GM18861 (cell line): ENCODE data around the gene CDC42BPB.

Experiments used
- ATAC-seq: cut with Tn5 transposase; IDR thresholded peaks from one replicate; pipeline ENCODE4 v1.9.1; 2021; ENCODE audit not compliant: unreplicated experiment

The CDC42BPB gene

DNA sequence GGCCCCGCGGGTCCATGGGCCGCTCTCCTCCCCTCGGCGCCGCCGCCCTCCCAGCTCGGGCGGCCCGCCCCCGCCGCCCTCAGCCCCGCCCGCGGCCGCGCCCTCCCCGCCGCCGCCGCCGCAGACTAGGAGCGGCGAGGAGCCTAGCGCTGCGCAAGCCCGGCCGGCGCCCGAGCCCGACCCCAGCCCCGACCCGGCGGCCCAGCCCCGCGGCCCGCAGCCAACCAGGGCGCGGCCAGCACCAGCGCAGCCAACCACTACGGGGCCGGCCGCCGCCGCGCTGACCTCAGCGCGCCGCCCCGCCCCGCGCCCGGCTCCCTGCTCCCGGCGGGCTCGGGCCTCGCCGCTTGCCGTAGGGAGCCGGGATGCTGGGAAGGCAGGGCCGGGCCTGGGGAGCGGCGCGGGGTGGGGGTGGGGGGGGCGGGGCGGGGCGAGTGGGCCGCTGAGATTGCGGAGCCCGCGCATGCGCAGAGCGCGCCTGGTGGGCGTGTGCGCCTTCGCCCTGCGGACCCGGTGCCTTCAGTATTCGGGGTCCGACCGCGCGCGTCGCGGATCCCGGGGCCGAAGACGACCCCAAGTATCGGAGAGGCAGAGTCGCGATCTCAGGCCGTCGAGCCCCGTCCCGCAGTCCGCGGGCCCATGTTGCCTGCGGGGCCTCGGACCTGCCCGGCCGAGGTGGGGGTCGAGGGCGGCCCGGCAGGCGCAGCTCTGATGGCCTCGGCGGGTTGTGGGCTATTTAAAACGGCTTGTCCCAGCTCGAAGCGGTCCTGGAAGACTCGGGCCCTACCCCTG, at the start of gene CDC42BPB:
CDC42BPB (minus strand) TSS at position 178 of the 792 bp plus-strand sequence. CDS start 376 bp downstream, outside the sequence.
- peak; percentile 65 for ATAC-seq

- no peak for ATAC-seq
Observed at GRCh38 chr14:103105580-103106150, 48.3 kb upstream of the CDC42BPB start.

DNA sequence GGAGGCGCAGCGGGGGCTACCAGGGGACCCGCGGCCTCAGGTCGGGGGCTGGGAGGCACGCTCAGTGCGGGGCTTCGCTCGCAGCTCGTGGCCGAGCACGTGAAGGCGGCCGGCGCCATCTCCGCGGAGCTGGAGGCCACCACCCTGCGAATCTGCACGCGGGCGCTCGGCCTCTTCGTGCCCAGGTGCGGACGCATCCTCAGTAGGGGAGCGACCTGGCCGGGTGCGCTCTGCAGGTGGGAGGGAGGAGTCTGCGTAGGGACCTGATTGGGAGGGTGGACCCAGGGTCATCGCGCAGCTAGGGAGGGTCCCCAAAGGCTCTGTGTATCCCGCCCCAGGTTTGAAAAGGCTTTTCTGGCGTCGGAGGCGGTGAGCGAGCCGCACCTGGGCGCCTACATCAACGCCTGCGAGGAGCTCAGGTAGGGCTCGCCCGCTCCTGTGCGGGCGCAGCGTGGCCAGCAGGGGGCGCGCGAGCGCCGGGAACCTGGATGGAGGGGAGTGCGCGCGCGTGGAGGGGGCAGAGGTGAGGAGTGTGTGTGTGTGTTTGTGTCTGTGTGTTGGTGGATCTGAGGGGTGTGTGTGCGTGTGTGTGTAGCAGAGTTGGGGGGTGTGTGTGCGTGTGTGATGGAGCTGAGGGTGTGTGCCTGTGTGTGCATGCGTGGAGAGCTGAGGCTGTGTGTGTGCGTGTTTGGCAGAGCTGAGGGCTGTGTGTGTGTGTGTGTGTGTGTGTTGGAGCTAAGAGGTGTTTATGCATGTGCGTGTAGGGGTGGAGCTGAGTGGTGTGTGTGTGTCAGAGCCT, 47.5 kb upstream of the CDC42BPB start:
- ATAC-seq = no peak

DNA sequence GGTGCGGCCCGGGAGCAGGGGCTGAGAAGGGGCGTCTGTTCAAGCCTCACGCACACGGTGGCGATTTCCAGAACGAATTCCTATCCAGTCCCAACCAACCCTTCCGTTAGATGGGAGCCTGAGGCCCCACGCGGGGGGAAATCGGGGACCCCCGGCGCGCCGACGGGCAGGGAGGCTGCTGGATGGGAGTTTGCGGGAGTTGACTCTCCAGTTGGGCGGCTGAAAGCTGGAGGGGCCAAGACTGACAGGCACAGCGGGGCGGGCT, 47.0 kb upstream of the CDC42BPB start:
- no peak for ATAC-seq

GRCh38 chr14:103103461-103104388, 46.4 kb upstream of the CDC42BPB start:
- ATAC-seq = no peak

- ATAC-seq = no peak
Observed at GRCh38 chr14:103102689-103103260, 45.4 kb upstream of the CDC42BPB start.

GRCh38 chr14:103101963-103102688, 44.8 kb upstream of the CDC42BPB start:
- ATAC-seq = no peak

DNA sequence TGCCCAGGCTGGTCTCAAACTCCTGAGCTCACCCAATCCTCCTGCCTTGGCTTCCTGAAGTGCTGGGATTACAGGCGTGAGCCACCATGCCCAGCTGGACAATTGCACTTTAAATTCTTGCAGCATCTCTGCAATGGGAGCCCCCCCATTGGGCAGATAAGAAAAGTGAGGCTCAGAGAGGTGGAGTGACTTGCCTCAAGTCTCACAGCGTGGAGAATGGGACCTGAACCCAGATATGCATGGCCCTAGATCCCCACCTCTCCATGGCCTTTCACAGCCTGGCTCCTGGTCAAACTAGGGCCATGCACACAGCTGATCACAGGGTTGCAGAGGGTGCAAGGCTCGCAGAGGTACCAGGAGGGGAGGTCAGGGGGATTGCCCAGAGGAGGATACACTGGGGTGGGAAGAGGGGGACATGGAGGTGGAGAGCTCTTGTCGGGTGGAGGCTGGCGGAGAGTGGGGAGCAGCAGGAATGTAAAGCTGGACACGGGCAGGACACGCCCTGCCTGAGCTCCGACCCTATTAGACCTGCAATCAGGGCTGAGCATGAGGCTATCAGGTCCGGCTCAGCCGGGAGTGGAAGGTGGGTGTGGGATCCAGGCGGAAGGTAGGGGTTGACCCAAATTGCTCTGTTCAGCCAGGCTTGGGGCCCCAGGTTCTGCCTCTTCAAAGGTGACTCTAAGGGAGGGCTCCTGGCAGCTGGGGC, 44.1 kb upstream of the CDC42BPB start:
- ATAC-seq = no peak

- ATAC-seq = no peak
Observed at GRCh38 chr14:103100281-103101121, 43.2 kb upstream of the CDC42BPB start.

DNA sequence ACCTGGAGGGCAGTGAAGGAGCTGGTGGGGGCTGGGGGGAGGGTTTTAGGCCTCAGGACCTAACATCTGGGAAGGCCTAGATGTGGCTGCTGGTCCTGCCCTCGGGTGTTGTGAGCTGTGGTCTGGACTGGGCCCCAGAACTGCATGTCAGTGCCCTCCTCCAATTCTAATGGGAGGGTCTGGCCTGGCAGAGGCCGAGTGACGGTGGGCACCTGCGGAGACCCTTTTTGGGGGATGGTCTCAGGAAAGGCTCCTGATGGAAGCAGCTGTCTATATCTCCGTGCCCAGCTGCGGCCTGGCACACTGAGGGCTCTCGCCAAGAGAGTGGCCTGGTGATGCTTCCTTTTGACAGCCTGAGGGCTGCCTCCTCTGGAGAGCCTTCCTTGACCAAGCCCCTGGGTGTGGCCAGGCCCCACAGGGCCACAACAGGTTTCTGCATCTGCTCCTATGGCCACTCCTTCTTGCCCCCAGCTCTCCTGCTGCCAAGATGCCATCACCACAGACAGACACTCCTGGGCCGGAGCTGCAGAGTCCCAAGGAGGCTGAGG, 42.5 kb upstream of the CDC42BPB start:
- no peak for ATAC-seq

DNA sequence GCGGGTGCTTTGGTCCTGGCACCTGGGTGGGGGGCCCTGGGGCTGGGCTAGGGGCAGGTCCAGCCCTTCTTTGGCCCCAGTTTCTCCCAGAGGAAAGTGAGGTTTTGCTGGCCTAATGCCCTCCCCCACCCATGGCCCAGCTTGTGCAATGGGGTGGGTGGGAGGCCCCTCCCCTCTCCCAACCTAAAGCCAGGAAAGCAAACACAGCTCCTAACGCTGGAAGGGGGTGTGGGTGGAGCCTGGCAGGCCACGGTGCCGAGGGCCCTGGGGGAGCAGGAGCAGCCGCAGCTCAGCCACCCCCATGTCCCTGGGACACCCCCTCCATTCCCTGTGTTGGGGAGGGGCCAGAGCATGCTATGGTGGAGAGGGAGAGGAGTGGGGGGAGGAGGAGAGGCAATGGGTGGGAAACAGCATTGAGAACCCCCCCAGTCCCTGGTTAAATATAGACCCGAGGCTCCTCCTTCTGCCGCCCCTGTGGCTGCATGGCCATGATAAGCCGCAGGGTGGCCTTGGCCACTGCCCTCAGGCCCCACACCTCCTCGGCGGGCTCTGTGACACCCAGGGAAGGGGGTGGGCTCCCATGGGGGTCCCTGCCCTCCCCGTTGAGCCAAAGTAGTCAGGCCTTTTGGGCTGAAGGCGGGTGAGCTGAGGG, 41.9 kb upstream of the CDC42BPB start:
- no peak for ATAC-seq

- ATAC-seq = no peak
Observed at GRCh38 chr14:103097994-103098957, 40.9 kb upstream of the CDC42BPB start.

GRCh38 chr14:103097244-103097993, 40.1 kb upstream of the CDC42BPB start:
- ATAC-seq = no peak

DNA sequence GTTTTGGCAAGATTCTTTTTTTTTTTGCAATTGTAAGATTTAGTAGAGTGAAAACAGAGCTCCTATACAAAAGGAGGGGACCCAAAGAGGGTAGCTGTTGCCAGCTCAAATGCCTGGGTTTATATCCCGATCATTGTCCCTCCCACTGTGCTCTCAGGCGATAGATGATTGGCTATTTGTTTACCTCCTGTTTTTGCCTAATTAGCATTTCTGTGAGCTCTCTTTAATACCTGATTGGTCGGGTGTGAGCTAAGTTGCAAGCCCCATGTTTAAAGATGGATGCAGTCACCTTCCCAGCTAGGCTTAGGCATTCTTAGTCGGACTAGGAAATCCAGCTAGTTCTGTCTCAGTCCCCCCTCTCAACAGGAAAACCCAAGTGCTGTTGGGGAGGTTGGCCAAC, 39.0 kb upstream of the CDC42BPB start:
- no peak for ATAC-seq

DNA sequence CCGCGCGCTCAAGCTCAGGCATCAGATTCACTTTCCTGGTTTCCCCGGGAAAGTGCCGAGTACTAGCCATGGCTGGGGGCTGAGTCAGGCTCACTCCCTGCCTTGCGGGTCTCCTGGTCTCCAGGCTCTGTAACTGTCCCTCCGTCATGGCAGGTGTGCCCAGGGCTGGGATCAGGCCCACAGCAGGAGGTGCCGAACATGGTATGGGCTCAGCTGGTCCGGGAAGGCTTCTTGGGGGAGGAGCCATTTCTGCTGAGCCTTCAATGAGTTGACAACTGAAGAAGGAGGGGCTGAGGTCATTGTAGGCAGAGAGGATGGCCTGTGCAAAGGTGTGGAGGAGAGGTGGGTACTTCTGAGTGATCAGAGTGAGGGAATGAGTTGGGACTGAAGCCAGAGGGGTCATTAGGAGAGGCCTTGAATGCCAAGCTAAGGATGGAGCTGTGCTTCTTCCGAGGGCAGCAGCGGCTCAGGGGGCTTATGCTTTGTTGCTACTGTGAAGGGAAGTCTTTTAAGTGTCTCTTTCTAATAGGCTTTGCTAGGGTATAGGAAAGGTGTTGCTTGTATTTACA, 37.9 kb upstream of the CDC42BPB start:
- no peak for ATAC-seq
